Tibial artery (tissue), 4 donors: ENCODE measurements around the gene VCL.

ENCODE experiments used
- DNase-seq, 2 donors: peaks; one replicate each; pipeline ENCODE4 v3.0.0-alpha.2; 2019
- H3K27ac ChIP-seq, 2 donors: fragments of 200-600 bp; sonication (generic) in 1 of 2; 1 replicate in 1 of 2; 2 replicates in 1 of 2; pipeline ENCODE4 v1.5.1; 2018 to 2019; ENCODE audit warnings: mild to moderate bottlenecking in 1 of 2
- H3K27me3 ChIP-seq, 2 donors: fragments of 200-600 bp; sonication (generic) in 1 of 2; one replicate each; pipeline versions ENCODE4 v1.5.1 to v1.6.0; 2016 to 2019
- H3K36me3 ChIP-seq, 3 donors: fragments of 200-600 bp; sonication (generic) in 2 of 3; one replicate each; pipeline ENCODE4 v1.5.1; 2016 to 2019; ENCODE audit warnings: mild to moderate bottlenecking in 2 of 3
- H3K4me1 ChIP-seq, 4 donors: fragments of 200-600 bp; sonication (generic) in 2 of 4; 1 replicate in 3 of 4; 2 replicates in 1 of 4; pipeline ENCODE4 v1.5.1; 2016 to 2019
- H3K4me3 ChIP-seq, 2 donors: fragments of 200-600 bp; sonication (generic) in 1 of 2; 1 replicate in 1 of 2; 2 replicates in 1 of 2; pipeline ENCODE4 v1.5.1; 2018 to 2019; ENCODE audit warnings: mild to moderate bottlenecking in 2 of 2
- H3K9me3 ChIP-seq, 3 donors: fragments of 200-600 bp; sonication (generic) in 1 of 3; one replicate each; pipeline ENCODE4 v1.5.1; 2016 to 2019
- CTCF ChIP-seq, 2 experiments: fragments of 200-600 bp in 1 of 2; fragments of 450-650 bp in 1 of 2; IDR thresholded peaks; one replicate each; pipeline ENCODE4 v1.5.1; 2017 to 2019; ENCODE audit warnings: antibody characterized with exemption in 2 of 2, mild to moderate bottlenecking in 1 of 2, moderate library complexity in 1 of 2
- intact Hi-C: fragments of 100-400 bp; cut with DNase I; formaldehyde crosslinking; loops from one replicate; pipeline ENCODE4 v1.15.0; 2023; ENCODE audit warnings: low total_unique reads

Gene VCL

GRCh38 chr10:73969224-73969841, 28.6 kb upstream of the VCL start:
- no peaks in the 10 kb centered on the region for H3K36me3 ChIP-seq
- no peak for DNase-seq
- intact Hi-C loops: no loop called here
- H3K4me3 ChIP-seq: no peak overlapping the region
- H3K27me3 ChIP-seq: no peaks in the 10 kb centered on the region
- no peak for TF ChIP-seq CTCF (IDR thresholded peaks at IDR 0.05)
- no peaks in the 10 kb centered on the region for H3K9me3 ChIP-seq
- peak overlapping the region; percentile 81 to 92 for H3K27ac ChIP-seq
- H3K4me1 ChIP-seq: peaks cover 0 to 38% (median 24%) of the 10 kb centered on the region in 4 donors

DNA sequence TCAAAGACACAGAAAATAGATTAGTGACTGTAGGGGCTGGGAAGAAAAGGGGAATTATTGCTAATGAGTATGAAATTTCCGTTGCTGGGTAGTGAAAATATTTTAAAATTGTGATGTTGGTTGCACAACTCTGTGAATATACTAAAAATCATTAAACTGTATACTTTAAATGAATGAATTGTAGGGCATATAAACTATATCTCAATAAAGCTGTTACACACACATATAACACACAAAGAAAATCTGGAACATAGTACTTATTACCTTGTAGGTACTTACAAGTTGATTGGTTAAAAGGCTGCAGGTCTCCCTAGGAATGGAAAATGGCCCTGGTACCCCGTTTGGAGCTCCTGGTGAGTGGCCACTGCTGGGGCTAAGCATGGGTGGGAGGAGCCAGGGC, 27.1 kb upstream of the VCL start:
- peaks cover 0 to 5% (median 0%) of the 10 kb centered on the region in 3 donors for H3K9me3 ChIP-seq

DNA sequence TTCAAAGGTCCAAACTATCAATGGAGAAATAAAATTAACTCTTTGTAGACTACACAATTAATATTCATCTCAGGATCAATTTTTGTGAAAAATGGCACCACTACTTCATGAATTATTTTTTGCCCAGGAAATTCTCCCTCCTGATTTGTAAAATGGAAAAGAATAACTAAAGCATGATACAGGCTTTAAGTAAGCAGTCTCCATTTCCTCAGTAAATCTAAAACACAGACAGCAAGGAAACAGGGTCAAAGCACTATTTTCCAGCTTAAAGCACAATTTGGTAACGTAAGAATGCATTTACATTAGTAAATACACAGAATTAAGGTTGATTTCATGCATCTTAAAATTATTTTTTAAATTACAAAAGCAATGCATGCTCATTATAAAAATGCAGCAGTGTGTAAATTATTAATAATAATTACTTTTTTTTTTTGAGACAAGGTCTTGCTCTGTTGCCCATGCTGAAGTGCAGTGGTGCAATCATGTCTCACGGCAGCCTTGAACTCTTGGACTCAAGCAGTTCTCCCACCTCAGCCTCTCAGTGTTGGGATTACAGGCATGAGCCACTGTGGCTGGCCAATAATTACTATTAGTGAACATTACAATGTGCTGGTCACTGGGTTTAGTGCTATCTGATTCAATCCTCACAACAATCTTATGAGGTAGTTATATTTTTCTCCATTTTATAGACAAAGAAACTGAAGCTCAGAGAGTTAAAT, 26.1 kb upstream of the VCL start:
- TF ChIP-seq CTCF (IDR thresholded peaks at IDR 0.05): no peak
- peaks cover 0 to 22% (median 11%) of the 10 kb centered on the region in 4 donors for H3K4me1 ChIP-seq
- no peak overlapping the region for H3K27ac ChIP-seq
- H3K9me3 ChIP-seq: peaks cover 0 to 5% (median 0%) of the 10 kb centered on the region in 3 donors
- intact Hi-C loops: no loop called here
- H3K36me3 ChIP-seq: no peaks in the 10 kb centered on the region
- DNase-seq: no peak
- H3K27me3 ChIP-seq: no peaks in the 10 kb centered on the region
- no peak overlapping the region for H3K4me3 ChIP-seq

More for the DNA sequence above, 27.1 kb upstream of the VCL start:
- Histone ChIP-seq H3K4me1 (peaks cover 0 to 28% (median 18%) of the 10 kb centered on the region in 4 donors), H3K27me3 (no peaks in the 10 kb centered on the region), H3K27ac (no peak overlapping the region), H3K4me3 (no peak overlapping the region), H3K36me3 (no peaks in the 10 kb centered on the region)
- no peak for TF ChIP-seq CTCF (IDR thresholded peaks at IDR 0.05)
- intact Hi-C loops: no loop called here
- no peak for DNase-seq

- Histone ChIP-seq H3K4me1 (peaks cover 0 to 5% (median 2%) of the 10 kb centered on the region in 4 donors), H3K27ac (no peak overlapping the region), H3K27me3 (no peaks in the 10 kb centered on the region), H3K9me3 (peaks cover 0 to 5% (median 0%) of the 10 kb centered on the region in 3 donors), H3K36me3 (no peaks in the 10 kb centered on the region), H3K4me3 (no peak overlapping the region)
- no peak for DNase-seq
- TF ChIP-seq CTCF (IDR thresholded peaks at IDR 0.05): no peak
- intact Hi-C loops: no loop called here
Observed at GRCh38 chr10:73973427-73973826, 24.5 kb upstream of the VCL start.

DNA sequence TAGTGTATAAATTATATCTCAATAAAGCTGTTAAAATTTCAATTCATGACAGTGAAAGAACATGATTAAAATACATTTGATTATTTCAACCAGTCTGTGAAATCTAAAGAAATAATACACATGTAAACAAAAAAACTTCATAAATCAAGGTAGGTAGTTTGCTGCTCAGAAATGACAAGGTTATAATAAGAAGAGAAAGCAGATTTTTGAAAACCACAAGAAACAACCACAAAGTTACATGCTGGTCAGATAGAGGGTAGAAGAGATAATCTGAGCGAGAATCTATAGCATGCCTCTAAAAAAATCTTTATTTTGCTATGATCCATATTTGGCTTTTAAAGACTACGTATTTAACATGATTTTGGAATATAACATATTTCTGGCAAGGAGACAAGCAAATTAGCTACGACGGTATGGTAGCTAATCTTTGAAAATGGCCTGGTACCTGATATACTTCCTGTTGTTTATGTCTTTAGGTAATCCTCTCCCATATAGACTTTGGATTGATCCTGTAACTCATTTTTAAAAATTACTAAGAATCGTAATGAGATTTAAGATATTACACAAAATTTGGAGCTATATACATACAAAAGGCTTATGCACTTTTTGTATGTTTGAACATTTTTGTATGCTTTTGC, 23.5 kb upstream of the VCL start:
- no peak overlapping the region for H3K27ac ChIP-seq
- no peaks in the 10 kb centered on the region for H3K36me3 ChIP-seq
- no peak for DNase-seq
- peaks cover 0 to 5% (median 0%) of the 10 kb centered on the region in 3 donors for H3K9me3 ChIP-seq
- no peak overlapping the region for H3K4me3 ChIP-seq
- intact Hi-C loops: no loop called here
- TF ChIP-seq CTCF (IDR thresholded peaks at IDR 0.05): no peak
- H3K27me3 ChIP-seq: no peaks in the 10 kb centered on the region
- no peaks in the 10 kb centered on the region for H3K4me1 ChIP-seq
